Endothelial cell (in vitro differentiated cells): ENCODE results near the gene MGAT1. TPM values are rescaled to one million over a fixed set of nuclear protein-coding genes. Genes with fewer than 3 reads are reported as not detected.
A peak's percentile ranks its signal among the peaks of the same experiment; 100 is the strongest.

ENCODE experiments used
- DNase-seq: peaks from one replicate; pipeline ENCODE4 v3.0.0; 2021; ENCODE audit warnings: low spot score
- H3K27ac Mint-ChIP-seq: one replicate; pipeline ENCODE4 v1.8.0; 2021; ENCODE audit warnings: mixed read lengths, inconsistent platforms; ENCODE audit not compliant: unreplicated experiment
- H3K27me3 Mint-ChIP-seq: one replicate; pipeline ENCODE4 v1.8.0; 2021; ENCODE audit warnings: mild to moderate bottlenecking, moderate library complexity, mixed read lengths, inconsistent platforms; ENCODE audit not compliant: unreplicated experiment
- H3K36me3 Mint-ChIP-seq: one replicate; pipeline ENCODE4 v1.8.0; 2021; ENCODE audit warnings: mild to moderate bottlenecking, low read depth, mixed read lengths, inconsistent platforms; ENCODE audit not compliant: unreplicated experiment
- H3K4me1 Mint-ChIP-seq: one replicate; pipeline ENCODE4 v1.8.0; 2021; ENCODE audit warnings: mild to moderate bottlenecking, mixed read lengths, inconsistent platforms; ENCODE audit not compliant: unreplicated experiment
- H3K4me3 Mint-ChIP-seq: one replicate; pipeline ENCODE4 v1.8.0; 2021; ENCODE audit warnings: mild to moderate bottlenecking, mixed read lengths, inconsistent platforms; ENCODE audit not compliant: unreplicated experiment
- H3K9me3 Mint-ChIP-seq: one replicate; pipeline ENCODE4 v1.8.0; 2021; ENCODE audit warnings: mixed read lengths, inconsistent platforms; ENCODE audit not compliant: unreplicated experiment
- total RNA-seq: library from RNA; stranded (reverse); fragmentation: NEBNext Ultra II Directional; extraction: Animal tissue kit (Norgen Biotek cat#: 25700); gene quantifications from one replicate; pipeline ENCODE4 v1.2.1, GENCODE V29; 2021; ENCODE audit not compliant: unreplicated experiment
- TF ChIP-seq, protein P1 (sequence below): fragments of 200-600 bp; sonication (generic); IDR thresholded peaks from one replicate; pipeline ENCODE4 v1.5.0; 2021; ENCODE audit warnings: antibody characterized with exemption; ENCODE audit not compliant: unreplicated experiment

Gene MGAT1
- total RNA-seq, 1 donor from 2014 or later, result 115 TPM

DNA sequence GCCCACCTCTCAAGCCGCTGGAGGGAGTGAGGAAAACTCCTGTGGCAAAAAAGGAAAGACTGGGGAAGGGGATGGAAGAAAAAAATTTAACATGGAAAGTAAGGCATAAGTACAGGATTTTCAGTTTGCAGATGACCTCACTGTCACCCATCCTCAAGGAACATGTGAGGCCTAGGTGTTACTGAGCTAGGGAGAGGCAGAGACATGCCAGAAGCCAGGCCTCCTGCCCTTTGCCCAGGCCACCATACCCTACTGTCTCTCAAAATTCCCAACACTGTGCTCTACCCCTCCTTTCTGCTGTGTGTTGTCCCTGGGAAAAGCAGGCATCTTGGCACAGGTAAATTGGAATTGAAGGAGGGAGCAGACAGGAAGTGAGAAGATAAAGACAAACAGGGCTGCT is 4.4 kb upstream of the MGAT1 start:
- Mint-ChIP-seq H3K4me1 (peaks cover 65% of the 10 kb centered on the region), H3K27ac (no peak overlapping the region), H3K9me3 (no peaks in the 10 kb centered on the region), H3K36me3 (peaks cover 15% of the 10 kb centered on the region), H3K4me3 (peak overlapping the region; percentile 65), H3K27me3 (peaks cover 14% of the 10 kb centered on the region)
- no peak for DNase-seq
- TF ChIP-seq, protein P1, sequence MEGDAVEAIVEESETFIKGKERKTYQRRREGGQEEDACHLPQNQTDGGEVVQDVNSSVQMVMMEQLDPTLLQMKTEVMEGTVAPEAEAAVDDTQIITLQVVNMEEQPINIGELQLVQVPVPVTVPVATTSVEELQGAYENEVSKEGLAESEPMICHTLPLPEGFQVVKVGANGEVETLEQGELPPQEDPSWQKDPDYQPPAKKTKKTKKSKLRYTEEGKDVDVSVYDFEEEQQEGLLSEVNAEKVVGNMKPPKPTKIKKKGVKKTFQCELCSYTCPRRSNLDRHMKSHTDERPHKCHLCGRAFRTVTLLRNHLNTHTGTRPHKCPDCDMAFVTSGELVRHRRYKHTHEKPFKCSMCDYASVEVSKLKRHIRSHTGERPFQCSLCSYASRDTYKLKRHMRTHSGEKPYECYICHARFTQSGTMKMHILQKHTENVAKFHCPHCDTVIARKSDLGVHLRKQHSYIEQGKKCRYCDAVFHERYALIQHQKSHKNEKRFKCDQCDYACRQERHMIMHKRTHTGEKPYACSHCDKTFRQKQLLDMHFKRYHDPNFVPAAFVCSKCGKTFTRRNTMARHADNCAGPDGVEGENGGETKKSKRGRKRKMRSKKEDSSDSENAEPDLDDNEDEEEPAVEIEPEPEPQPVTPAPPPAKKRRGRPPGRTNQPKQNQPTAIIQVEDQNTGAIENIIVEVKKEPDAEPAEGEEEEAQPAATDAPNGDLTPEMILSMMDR, result no peak

DNA sequence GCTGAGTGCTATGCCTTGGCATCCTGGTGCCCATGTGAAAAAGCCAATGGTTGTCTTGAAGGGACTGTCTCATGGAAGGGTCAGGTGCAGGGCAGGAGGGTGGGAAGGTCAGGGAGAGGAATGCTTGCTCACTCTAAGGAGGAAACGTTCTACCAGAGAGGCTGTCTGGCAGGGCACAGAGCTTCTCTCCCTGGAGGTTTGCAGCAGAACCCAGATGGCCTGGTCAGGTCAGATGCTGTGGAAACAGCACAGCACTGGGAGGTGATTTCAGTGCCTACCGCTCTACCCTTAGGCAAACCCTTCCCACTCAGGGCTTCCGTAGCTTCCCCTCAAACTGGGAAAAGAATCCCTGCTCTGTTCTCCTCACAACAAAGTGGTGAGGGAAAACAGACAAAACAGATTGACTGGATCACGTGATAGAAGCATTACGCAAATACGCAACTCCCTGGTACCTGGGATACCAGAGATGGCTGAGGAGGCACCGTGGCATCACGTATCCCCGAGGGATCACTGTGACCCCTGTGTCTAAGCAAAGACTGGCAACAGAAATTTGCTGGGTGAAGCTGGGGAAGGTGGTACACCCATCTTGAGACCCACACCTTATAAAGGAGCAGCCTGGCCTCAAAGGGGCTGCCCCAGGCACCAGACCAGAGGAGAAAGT is 3.9 kb upstream of the MGAT1 start:
- Mint-ChIP-seq H3K36me3 (peaks cover 20% of the 10 kb centered on the region), H3K27ac (no peak overlapping the region), H3K4me1 (peaks cover 64% of the 10 kb centered on the region), H3K27me3 (peaks cover 12% of the 10 kb centered on the region), H3K9me3 (no peaks in the 10 kb centered on the region), H3K4me3 (peak overlapping the region; percentile 7)
- TF ChIP-seq, protein P1, result no peak
- DNase-seq, result no peak

DNA sequence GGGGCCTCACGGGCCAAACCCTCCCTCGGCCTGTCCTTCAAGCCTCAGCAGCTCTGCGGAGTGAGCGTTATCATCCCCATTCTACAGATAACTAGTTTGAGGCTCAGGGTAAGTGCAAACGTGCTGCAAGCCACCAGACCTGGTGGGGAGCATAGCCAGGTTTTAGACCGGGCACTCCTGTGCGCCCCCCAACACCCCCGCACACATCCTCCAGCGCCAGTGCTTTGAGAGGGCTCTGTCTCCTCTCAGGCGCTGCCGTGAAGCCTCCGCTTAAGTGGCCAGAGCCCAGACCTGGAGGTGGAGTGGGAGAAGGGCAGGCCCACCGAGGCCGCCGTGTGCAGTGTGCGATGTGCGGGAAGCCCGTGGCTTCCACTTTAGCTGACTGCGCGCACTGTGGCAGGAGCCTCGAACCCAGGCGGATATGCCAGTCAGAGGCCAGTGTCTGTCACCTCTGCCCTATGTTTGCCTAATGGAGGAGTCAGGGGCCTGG is 1.6 kb upstream of the MGAT1 start:
- TF ChIP-seq, protein P1, result no peak
- Mint-ChIP-seq H3K4me3 (no peak overlapping the region), H3K27ac (no peak overlapping the region), H3K9me3 (no peaks in the 10 kb centered on the region), H3K27me3 (peaks cover 7% of the 10 kb centered on the region), H3K36me3 (peaks cover 21% of the 10 kb centered on the region), H3K4me1 (peaks cover 64% of the 10 kb centered on the region)
- no peak for DNase-seq

DNA sequence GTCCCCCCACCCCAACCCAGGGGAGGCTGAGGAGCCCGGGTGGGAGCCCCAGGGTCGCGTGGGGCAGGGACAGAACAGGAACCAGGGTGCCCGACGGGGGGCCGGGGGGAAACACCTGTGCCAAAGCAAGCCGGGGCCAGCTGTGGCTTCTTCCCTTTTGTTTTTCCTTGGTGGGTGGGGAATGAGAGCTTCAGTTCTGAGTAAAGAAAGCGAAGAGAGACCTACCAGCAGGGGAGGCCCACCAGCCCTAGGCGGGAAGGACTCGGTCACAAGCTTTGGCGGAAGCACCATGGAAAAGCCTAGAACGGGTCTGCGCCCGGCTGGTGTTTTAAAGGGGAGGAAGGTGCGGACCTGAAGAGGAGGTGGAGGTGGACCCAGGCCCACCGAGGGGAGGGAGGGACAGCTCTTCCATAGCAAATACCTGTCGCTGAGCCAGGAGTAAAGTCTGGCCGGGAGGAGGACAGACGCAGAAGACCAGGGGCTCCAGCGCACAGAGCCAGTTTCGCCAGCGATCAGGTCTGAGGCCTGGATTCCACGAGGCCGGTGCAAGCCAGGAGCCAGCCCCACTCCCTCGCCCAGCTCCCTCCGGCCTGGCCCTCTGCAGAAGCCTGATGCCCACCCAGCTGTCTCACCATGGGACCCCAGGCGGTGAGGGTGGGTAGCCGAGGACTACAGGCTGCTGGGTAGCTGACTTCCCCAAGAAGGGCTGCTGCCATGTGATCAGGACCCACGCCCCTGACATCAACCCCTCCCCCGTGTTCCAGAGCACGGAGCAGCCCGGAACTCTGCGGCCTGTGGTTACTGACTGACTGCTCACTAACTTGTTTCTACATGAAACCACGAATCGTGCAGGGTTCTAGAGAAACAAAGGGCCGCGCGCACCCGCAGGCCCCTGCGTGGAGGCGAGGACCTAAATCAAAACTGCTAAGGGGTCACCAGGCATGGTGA is 849 bp upstream of the MGAT1 start:
- H3K27me3 Mint-ChIP-seq, result peaks cover 6% of the 10 kb centered on the region
- peaks cover 20% of the 10 kb centered on the region for H3K36me3 Mint-ChIP-seq
- peak; percentile 61 for DNase-seq
- no peaks in the 10 kb centered on the region for H3K9me3 Mint-ChIP-seq
- H3K27ac Mint-ChIP-seq, result peak overlapping the region; percentile 88
- TF ChIP-seq, protein P1, result no peak
- peaks cover 63% of the 10 kb centered on the region for H3K4me1 Mint-ChIP-seq
- peak overlapping the region; percentile 81 for H3K4me3 Mint-ChIP-seq
